Epidermal melanocyte (primary cell): ENCODE data around the gene GP1BA.
A peak's percentile ranks its signal among the peaks of the same experiment; 100 is the strongest.

Experiments used
- DNase-seq: peaks from one replicate; pipeline ENCODE4 v3.0.0; 2011; ENCODE audit warnings: low spot score; ENCODE audit not compliant: insufficient read length

GP1BA gene

DNA sequence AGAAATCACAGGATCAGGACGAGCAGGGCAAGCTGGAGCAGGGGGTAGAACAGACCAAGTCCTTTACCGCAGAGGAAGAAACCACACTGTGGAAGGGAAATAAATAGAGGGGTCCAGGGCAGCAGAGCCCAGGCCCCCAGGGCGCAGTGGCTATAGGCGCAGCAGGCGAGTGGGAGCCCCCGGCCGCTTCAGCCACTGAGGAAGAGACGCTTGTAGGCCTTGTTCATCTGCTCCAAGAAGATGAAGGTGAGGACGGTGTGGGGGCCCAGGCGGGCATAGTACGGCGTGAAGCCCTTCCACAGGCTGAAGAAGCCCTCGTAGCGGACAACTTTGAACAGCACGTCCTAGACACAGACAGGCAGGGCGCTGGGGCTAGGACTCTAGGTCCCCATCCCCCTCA lies 5.5 kb downstream of the GP1BA start:
- no peak for DNase-seq

GRCh38 chr17:4938069-4938491 lies 6.0 kb downstream of the GP1BA start:
- DNase-seq = peak; percentile 15

- peak; percentile 15 for DNase-seq
Observed at GRCh38 chr17:4938688-4939545, 6.8 kb downstream of the GP1BA start.

DNA sequence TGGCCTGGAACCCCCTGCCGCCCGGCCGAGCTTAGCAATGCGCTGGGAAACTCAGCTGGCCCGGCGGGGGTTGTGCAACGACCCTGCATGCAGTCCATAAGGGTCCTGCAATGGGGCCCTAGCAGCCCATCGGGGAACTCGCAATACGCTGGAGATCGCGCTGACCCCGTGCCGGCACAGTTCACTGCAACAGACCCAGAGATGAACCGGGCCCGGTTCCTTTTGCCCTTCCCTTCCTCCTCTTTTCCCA lies 7.4 kb downstream of the GP1BA start:
- no peak for DNase-seq

GRCh38 chr17:4939796-4940554 lies 7.9 kb downstream of the GP1BA start, which contains the start of the genes RNF167 and SLC25A11:
Gene RNF167, plus strand, starts transcription at chr17:4940268. Its CDS starts 642 bp downstream, at chr17:4940910.
Gene SLC25A11, minus strand, starts transcription at chr17:4940046. Its CDS starts 136 bp downstream, at chr17:4939910.
- DNase-seq = peak; percentile 99

DNA sequence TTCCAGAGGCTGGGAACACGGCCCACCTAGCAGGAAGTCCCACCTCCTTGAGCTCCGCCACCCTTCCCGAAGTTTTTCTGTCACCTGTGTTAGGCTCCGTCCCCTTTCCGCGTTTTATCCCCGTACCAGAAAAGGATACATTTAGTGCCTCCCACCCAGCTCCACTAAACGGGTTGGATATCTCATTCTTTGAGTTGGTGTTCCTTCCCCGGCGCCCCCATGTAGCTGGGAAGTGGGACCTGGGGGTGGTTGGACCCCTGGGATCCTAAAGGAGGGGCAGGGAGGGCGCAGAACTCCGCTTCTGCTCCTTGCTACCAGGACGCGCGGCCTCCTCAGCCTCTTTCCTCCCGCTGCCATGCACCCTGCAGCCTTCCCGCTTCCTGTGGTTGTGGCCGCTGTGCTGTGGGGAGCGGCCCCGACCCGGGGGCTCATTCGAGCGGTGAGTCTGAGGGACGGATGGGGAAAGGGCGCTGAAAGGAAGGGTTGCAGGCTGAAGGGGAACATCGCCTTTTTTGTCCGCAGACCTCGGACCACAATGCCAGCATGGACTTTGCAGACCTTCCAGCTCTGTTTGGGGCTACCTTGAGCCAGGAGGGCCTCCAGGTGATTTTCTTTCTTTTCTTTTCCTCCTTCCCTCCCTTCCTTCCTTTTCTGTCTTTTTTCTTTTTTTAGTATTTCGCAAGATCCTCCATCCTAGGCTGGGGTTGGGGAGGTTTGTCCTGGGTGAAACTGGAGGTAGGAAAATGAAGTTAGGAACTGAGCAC lies 8.7 kb downstream of the GP1BA start:
- DNase-seq = peak; percentile 91

DNA sequence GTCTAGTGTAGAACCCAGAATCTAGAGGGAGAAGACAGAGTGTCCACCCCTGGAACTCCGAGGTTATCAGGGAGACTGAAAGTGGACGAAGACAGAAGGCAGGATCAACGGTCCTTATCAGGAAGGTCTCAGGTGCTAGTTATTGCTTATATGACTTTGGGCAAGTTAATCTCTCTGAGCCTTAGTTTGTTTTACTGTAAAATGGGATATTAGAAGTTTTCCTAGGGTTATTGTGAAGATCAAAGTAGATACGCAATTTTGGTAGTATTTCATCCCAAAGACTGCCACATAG lies 9.2 kb downstream of the GP1BA start:
- no peak for DNase-seq

GRCh38 chr17:4942760-4943508 lies 10.9 kb downstream of the GP1BA start:
- DNase-seq = no peak

DNA sequence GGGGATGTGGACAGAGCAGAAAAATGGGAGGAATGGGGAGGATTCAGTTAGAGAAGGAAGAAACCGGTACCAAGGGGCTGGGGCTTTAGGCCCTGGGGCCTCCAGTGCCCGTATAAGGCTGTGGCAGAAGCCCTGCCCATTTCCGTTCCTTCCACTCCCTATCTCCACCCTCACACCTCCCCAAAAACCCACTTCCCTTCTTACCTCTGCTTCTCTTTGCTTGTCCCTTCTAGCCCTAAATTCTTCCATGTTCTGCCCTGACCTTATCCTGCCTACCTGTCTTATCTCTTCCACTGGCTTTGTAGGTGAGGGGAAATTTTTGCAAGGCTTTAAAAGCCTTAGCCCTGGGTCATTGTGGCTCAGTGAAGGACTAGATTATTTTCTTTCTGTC lies 12.1 kb downstream of the GP1BA start:
- peak; percentile 10 for DNase-seq

DNA sequence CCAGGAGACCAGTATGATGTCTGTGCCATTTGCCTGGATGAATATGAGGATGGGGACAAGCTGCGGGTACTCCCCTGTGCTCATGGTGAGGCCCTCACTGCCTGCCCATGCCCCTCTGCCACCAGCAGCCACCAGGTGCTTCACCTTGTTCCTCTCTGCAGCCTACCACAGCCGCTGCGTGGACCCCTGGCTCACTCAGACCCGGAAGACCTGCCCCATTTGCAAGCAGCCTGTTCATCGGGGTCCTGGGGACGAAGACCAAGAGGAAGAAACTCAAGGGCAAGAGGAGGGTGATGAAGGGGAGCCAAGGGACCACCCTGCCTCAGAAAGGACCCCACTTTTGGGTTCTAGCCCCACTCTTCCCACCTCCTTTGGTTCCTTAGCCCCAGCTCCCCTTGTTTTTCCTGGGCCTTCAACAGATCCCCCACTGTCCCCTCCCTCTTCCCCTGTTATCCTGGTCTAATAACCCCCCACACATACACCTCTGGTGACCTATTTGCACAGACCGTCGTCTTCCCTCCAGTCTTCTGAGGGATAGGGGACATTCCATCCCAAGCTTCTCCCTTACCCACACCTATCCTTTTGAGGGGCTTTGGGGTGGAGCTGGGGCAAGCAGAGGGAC lies 12.6 kb downstream of the GP1BA start:
- DNase-seq = peak; percentile 5

- peak; percentile 34 for DNase-seq
Observed at GRCh38 chr17:4945176-4945943, 13.3 kb downstream of the GP1BA start.

DNA sequence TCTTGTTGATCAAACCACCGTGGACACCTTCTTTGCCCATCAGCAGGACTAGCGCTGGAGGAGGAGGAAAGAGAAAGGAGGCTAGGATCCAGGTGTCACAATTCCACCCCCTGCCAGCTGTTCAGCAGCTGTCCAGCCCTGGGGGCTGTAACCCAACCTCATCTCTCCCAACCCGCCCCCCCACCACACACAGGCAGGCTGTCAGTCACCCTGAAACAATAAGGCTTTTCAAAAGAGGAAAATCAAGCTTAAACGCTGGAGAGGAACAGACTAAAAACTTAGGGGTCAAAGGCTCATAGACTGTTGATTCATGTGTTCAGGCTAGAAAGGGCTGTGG lies 13.8 kb downstream of the GP1BA start:
- peak; percentile 22 for DNase-seq

GRCh38 chr17:4946312-4946976 lies 14.4 kb downstream of the GP1BA start:
- DNase-seq = peak; percentile 4

GRCh38 chr17:4947010-4947410 lies 14.9 kb downstream of the GP1BA start:
- DNase-seq = peak; percentile 12

- DNase-seq = peak; percentile 21
Observed at GRCh38 chr17:4947411-4948165, 15.5 kb downstream of the GP1BA start.

- peak; percentile 93 for DNase-seq
Observed at GRCh38 chr17:4948166-4948930, 16.3 kb downstream of the GP1BA start, which contains the start of gene PFN1. Gene PFN1, minus strand, starts transcription at chr17:4948530. Its CDS starts 136 bp downstream, at chr17:4948394.

DNA sequence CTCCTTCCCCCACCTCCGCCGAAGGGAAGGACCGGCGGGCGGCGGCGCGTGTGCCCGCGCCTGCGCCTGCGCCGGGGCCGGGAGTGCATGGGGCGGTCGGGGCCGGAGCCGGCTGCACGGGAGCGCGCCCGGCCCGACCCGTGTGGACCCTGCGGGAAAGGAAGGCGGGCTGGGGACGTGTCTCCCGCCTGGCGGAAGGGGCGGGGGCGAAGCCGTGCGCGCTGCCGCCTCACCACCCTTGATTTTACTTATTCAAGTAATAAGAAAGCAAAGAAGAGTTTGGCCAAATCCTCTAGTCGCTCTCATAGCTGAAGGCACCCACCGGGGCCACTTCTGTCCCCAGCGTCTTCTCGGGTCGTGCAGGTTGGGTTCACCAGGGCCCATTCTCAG lies 16.8 kb downstream of the GP1BA start:
- DNase-seq = peak; percentile 97
